HG02870 (cell line): ENCODE data around the gene UNC13B.

Source experiments
- ATAC-seq: cut with Tn5 transposase; IDR thresholded peaks from one replicate; pipeline ENCODE4 v1.9.1; 2021; ENCODE audit warnings: mild to moderate bottlenecking, moderate library complexity; ENCODE audit not compliant: unreplicated experiment

Gene UNC13B

DNA sequence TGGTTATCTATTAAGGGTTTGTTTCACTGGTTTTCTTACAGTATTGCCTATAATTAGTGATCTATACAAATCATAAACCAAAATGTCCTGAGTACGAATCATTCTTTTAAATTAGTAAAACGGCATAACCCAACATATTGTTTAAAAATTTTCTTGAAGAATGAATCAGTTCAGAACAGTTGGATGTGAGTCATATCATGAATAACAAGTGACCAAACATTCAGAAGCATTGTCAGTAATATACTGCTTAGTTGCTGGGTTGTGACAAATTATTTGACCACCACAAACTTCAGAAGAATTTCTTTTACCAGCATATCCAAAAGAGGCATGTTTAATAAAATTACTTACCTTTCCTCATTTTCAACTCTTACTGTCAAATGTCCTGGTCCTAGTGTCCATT is 111.2 kb downstream of the UNC13B start:
- ATAC-seq = no peak

GRCh38 chr9:35273591-35273990 is 111.8 kb downstream of the UNC13B start:
- ATAC-seq = no peak

DNA sequence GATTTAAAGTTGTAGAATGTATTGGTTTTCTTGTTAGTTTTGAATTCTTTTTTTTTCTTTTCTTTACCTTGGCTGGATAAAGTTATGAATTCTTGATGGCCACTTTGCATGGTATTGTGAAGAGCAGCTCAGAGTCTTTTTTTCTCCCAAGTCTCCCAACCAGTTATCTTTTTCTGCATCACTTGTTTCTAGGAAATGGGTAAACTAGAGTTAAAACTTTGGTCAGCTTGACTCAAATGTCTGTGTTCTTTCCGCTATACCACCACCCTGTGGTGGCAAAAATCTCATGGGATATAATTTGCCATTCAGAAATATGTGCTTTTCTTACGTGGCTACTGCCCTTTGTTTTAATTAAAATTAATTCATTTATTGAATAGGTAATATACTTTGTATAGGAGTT is 113.2 kb downstream of the UNC13B start:
- ATAC-seq = no peak

DNA sequence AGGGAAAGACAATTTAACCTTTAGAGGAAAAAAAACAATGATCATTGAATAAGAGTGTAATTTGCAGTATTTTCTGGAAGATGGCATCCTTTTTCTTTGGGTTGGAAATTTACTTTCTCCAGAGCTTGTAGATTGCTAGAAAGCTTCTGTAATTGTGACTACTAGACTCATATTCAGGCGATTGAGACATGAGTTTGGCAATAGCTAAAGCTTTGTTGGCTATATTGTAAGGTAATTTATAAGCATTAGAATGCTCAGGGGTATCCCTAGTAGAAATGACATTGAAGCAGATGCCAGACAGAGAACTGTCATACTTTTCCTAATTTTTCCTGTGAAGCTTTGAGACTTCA is 115.3 kb downstream of the UNC13B start:
- ATAC-seq = no peak

DNA sequence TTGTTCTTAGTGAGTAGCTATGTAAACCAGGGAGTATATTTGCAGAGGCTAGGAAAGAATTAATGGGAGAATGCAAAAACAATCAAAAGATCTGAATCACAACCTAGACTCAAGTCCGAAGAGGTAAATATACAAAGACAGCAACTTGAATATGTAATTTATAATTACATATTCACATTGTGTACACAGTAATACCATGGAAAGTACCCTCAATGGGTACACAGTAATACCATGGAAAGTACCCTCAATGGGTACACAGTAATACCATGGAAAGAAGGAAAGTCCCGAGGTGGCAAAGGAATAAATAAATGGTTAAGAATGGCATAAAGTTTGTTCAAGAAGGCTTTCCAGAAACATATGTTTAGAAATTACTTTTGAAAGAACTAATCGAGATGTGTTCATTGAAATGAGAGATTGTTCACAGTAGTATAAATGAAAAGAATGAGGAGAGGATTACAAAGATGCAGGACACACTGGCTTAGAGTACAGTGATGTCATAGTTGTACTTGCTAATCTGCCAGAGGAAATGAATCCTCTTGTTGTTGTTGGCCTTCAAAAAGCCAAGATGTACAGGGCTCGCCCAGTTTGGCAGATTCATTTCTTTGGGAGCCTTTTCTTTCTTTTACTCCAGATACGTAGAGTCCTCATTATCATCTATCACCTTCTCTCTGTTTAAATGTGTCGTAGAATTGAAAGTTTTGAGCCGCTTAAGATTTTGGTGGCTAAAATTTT is 116.0 kb downstream of the UNC13B start:
- ATAC-seq = no peak

- no peak for ATAC-seq
Measured at GRCh38 chr9:35279946-35280345, 118.1 kb downstream of the UNC13B start.

DNA sequence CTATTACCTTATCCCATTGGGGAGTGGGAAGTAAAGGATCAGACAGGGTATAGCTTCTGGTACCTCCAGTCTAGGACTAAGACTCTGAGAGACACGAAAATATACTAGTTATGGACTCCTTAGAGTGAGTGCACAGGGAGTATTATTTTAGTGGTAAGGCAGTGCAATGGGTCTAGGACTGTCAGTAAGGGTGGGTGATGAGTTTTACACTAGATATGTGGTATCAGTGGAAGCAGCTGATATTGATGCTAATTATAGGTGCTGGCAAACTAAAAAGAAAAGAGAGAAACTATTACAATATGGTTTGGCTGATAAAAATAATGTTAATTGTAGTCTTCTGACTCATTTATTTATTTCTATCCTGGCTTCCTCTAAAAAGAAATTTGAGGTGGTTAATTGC is 118.6 kb downstream of the UNC13B start:
- ATAC-seq = no peak

GRCh38 chr9:35285731-35286130 is 123.9 kb downstream of the UNC13B start:
- no peak for ATAC-seq

DNA sequence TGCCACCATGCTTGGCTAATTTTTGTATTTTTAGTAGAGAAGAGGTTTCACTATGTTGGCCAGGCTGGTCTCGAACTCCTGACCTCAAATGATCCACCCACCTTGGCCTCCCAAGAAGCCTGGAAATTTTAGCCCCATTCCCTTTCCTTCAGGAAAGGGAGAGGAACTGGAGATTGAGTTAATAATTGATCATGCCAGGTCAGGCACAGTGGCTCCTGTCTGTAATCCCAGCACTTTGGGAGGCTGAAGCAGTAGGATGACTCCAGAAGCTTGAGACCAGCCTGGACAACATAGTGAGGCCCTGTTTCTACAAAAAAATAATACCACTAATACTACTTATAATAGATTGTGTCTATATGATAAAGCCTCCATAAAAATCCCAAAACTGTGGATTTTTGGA is 124.6 kb downstream of the UNC13B start:
- ATAC-seq = no peak

- ATAC-seq = no peak
Measured at GRCh38 chr9:35287987-35288632, 126.3 kb downstream of the UNC13B start.

- ATAC-seq = no peak
Measured at GRCh38 chr9:35288778-35289177, 127.0 kb downstream of the UNC13B start.

GRCh38 chr9:35293376-35293964 is 131.7 kb downstream of the UNC13B start:
- ATAC-seq = no peak

- ATAC-seq = no peak
Measured at GRCh38 chr9:35294066-35294465, 132.3 kb downstream of the UNC13B start.

DNA sequence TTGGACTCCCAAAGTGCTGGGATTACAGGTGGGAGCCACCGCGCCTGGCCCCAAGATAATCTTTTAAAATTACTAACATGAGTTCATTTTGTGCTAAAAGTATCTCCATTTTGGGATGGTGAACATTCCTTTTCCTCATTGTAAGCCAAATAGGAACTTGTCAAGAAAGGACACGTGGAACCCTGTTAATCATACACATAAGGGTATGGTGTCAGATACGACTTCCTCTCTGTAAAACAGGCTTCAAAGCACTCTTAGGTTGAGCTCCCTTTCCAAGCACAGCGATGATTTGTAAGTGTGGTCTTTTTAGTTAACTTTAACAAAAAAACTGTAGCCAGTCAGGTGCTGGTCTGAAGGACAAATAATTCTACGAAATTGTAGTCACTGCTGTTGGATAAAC is 132.7 kb downstream of the UNC13B start:
- ATAC-seq = no peak

- no peak for ATAC-seq
Measured at GRCh38 chr9:35295369-35296036, 133.7 kb downstream of the UNC13B start.

GRCh38 chr9:35303567-35303966 is 141.8 kb downstream of the UNC13B start:
- ATAC-seq = no peak

DNA sequence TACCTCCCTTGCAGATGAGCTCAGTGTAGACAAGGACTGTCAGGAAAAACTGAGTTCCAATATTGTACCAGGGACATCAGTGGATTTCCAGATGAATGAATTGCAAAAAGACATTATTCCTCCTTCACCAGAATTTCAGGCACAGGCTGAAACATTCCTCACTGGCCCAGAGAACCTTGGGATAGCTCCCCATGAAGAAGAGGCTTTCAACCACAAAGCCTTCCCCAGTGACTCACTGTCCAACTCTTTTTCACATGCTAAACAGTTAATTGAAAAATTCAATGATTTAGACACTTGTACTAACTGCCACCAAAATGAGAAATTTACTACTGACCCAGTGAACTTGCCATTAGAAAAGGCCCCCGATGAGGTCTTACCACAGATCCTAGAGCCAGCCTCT is 144.5 kb downstream of the UNC13B start:
- ATAC-seq = no peak

DNA sequence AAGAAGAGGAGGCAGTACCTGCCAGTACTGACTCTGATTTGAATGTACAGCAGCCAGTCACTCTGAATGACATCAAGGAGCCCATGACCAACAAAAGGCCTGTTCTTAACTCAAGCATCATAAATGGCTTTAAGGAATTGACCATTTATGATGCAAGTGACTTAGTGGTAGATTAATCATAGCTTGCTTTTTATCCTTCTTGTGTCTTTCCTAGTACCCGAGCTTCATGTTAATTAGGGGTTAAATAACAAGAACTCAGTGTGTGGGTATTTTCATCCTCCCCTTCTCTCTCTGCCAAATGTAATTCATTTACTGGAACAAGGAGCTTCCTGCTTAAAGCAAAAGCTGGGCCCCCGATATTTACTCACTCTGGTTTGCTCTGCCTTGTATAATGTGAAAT is 146.5 kb downstream of the UNC13B start:
- ATAC-seq = no peak

DNA sequence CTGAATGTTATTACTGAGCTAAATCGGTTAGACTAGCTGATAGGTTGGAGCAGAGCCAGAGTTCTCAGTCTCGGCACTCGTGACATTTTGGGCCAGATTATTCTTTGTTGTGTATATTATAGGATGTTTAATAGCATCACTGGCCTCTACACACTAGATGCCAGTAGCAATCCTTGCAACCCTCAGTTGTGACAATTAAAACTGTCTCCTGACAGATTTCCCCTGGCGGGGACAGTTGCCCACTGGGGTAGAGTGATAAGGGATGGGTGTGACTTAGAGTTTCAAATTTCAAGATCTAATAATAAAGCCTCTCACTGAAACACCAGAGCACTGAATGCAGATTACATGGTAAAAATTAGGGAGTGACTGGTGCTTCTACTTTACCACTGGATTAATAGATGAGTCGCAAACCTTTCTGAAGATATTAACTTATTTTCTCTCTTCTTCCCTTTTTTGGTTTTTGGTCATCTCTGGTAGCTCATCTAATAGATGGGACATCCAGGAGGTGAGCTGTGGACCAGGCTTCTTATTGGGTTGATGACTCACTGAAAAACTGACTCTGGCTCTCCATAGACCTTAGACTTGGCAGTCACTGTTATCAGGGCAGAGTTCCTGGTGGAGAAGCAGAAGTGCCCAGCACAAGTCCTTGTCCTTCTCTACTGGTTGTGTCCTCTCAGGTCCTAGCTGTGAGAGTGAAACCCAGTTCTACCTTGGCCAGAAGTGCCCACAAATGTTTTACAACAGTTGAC is 150.3 kb downstream of the UNC13B start:
- no peak for ATAC-seq

DNA sequence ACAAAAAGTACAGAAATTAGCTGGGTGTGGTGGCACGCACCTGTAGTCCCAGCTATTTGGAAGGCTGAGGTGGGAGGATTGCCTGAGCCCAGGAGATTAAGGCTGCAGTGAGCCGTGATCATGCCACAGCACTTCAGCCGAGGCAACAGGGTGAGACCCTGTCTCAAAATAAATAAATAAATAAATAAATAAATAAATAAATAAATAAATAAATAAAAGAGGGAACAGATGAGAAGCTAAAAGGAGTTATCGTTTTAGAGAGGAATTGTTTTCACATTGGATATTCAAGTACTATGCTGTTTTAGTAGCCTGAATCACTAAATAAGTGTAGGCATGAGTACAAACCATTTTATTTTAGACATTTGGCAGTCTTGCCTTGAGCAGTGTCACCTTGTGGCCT is 151.7 kb downstream of the UNC13B start:
- ATAC-seq = no peak

GRCh38 chr9:35313916-35314315 is 152.1 kb downstream of the UNC13B start:
- ATAC-seq = no peak
